ENCODE data around the gene CTNNA2.

DNA sequence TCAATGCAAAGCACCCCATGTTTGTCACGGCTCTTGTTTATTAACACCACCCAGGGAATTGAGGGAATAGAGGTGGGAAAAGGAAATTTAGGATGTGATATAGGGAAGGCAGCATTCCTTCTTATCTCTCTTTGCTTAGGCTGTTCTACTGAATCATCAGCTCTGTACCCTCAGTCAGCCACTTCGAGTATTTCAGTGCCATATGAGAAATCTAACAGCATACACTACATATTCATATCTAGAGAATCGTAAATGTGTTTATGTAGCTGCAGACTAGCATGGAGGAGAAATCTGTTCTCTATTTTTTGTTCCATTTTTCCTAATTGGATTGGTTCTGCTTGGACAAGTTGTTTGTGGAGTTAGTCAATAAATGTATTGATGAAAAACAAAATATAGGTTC lies 187.8 kb downstream of the CTNNA2 start:
- TF ChIP-seq TFCP2L1 (CRISPR knock-in tag; IDR thresholded peaks at IDR 0.05): no peak
- TF ChIP-seq POLR2A (IDR thresholded peaks at IDR 0.05; ENCODE audit: low read length): no peak
- TF ChIP-seq, protein P1, sequence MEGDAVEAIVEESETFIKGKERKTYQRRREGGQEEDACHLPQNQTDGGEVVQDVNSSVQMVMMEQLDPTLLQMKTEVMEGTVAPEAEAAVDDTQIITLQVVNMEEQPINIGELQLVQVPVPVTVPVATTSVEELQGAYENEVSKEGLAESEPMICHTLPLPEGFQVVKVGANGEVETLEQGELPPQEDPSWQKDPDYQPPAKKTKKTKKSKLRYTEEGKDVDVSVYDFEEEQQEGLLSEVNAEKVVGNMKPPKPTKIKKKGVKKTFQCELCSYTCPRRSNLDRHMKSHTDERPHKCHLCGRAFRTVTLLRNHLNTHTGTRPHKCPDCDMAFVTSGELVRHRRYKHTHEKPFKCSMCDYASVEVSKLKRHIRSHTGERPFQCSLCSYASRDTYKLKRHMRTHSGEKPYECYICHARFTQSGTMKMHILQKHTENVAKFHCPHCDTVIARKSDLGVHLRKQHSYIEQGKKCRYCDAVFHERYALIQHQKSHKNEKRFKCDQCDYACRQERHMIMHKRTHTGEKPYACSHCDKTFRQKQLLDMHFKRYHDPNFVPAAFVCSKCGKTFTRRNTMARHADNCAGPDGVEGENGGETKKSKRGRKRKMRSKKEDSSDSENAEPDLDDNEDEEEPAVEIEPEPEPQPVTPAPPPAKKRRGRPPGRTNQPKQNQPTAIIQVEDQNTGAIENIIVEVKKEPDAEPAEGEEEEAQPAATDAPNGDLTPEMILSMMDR (IDR thresholded peaks at IDR 0.05): no peak
- TF ChIP-seq, protein P2, sequence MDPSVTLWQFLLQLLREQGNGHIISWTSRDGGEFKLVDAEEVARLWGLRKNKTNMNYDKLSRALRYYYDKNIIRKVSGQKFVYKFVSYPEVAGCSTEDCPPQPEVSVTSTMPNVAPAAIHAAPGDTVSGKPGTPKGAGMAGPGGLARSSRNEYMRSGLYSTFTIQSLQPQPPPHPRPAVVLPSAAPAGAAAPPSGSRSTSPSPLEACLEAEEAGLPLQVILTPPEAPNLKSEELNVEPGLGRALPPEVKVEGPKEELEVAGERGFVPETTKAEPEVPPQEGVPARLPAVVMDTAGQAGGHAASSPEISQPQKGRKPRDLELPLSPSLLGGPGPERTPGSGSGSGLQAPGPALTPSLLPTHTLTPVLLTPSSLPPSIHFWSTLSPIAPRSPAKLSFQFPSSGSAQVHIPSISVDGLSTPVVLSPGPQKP (IDR thresholded peaks at IDR 0.05; ENCODE audit: low read depth, low read length): no peak
- TF ChIP-seq CEBPB (IDR thresholded peaks at IDR 0.05): no peak
- no peak for TF ChIP-seq MAFK (IDR thresholded peaks at IDR 0.05; ENCODE audit: partially characterized antibody)
- TF ChIP-seq, protein P3, sequence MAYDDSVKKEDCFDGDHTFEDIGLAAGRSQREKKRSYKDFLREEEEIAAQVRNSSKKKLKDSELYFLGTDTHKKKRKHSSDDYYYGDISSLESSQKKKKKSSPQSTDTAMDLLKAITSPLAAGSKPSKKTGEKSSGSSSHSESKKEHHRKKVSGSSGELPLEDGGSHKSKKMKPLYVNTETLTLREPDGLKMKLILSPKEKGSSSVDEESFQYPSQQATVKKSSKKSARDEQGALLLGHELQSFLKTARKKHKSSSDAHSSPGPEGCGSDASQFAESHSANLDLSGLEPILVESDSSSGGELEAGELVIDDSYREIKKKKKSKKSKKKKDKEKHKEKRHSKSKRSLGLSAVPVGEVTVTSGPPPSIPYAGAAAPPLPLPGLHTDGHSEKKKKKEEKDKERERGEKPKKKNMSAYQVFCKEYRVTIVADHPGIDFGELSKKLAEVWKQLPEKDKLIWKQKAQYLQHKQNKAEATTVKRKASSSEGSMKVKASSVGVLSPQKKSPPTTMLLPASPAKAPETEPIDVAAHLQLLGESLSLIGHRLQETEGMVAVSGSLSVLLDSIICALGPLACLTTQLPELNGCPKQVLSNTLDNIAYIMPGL (CRISPR knock-in tag; IDR thresholded peaks at IDR 0.05; ENCODE audit: borderline replicate concordance): no peak

Data from A549 (cell line).